CD4-positive, alpha-beta memory T cell (primary cell): Measurements from ENCODE around the gene GPR107. TPM values are rescaled to one million over a fixed set of nuclear protein-coding genes. Genes with fewer than 3 reads are reported as not detected.
"Not testable (repeated sequence)": the region's sequence is repeated elsewhere in the genome, so short reads cannot be mapped to it uniquely, and the experiment has no call there.

Experiments used
- CTCF ChIA-PET: fragments of 350-600 bp; sonication (Branson Sonifier 250); formaldehyde crosslinking; loops from one replicate; lab custom pipeline; 2021; ENCODE audit warnings: inconsistent platforms; ENCODE audit not compliant: partially characterized antibody; lab: Charles Lee
- POLR2A ChIA-PET: fragments of 350-600 bp; sonication (Branson Sonifier 250); formaldehyde crosslinking; loops from one replicate; lab custom pipeline; 2021; ENCODE audit not compliant: partially characterized antibody; lab: Charles Lee
- DNase-seq, 5 donors: peaks; one replicate each; pipeline versions ENCODE4 v3.0.0 to v3.0.0-alpha.2; 2020 to 2022; ENCODE audit warnings: mixed read lengths in 1 of 5
- H3K27ac ChIP-seq: one replicate; pipeline ENCODE4 v1.7.0; 2013; ENCODE audit warnings: low read depth, low read length
- H3K27me3 ChIP-seq: 2 replicates; pipeline ENCODE4 v1.7.0; 2013; ENCODE audit warnings: mild to moderate bottlenecking, low read length, moderate library complexity; ENCODE audit not compliant: insufficient read depth
- H3K36me3 ChIP-seq: 2 replicates; pipeline ENCODE4 v1.7.0; 2013; ENCODE audit warnings: mild to moderate bottlenecking, low read length, moderate library complexity; ENCODE audit not compliant: insufficient read depth
- H3K4me1 ChIP-seq: 2 replicates; pipeline ENCODE4 v1.7.0; 2013; ENCODE audit warnings: mild to moderate bottlenecking, low read length, moderate library complexity; ENCODE audit not compliant: insufficient read depth
- H3K4me3 ChIP-seq, 2 donors: one replicate each; pipeline ENCODE4 v1.7.0; 2013; ENCODE audit warnings: low read length in 2 of 2, mild to moderate bottlenecking in 1 of 2
- H3K9me3 ChIP-seq, 2 donors: one replicate each; pipeline ENCODE4 v1.7.0; 2013; ENCODE audit warnings: low read length in 2 of 2, control low read depth in 1 of 2; ENCODE audit not compliant: control insufficient read depth in 1 of 2
- H3K27ac Mint-ChIP-seq, 7 donors: one replicate each; pipeline ENCODE4 v1.8.0; 2020 to 2021; ENCODE audit warnings: mixed read lengths in 7 of 7, mild to moderate bottlenecking in 6 of 7, inconsistent platforms in 3 of 7, moderate library complexity in 3 of 7
- H3K27me3 Mint-ChIP-seq, 2 donors: one replicate each; pipeline ENCODE4 v1.8.0; 2020 to 2021; ENCODE audit warnings: mixed read lengths in 2 of 2
- H3K36me3 Mint-ChIP-seq, 2 donors: one replicate each; pipeline ENCODE4 v1.8.0; 2020 to 2021; ENCODE audit warnings: mixed read lengths in 2 of 2, inconsistent platforms in 1 of 2, mild to moderate bottlenecking in 1 of 2
- H3K4me1 Mint-ChIP-seq, 4 donors: one replicate each; pipeline ENCODE4 v1.8.0; 2020 to 2021; ENCODE audit warnings: mixed read lengths in 4 of 4, mild to moderate bottlenecking in 1 of 4
- H3K4me3 Mint-ChIP-seq, 8 donors: one replicate each; pipeline ENCODE4 v1.8.0; 2020 to 2021; ENCODE audit warnings: mixed read lengths in 8 of 8, mild to moderate bottlenecking in 7 of 8, moderate library complexity in 6 of 8, inconsistent platforms in 3 of 8
- H3K9me3 Mint-ChIP-seq, 8 donors: one replicate each; pipeline ENCODE4 v1.8.0; 2020 to 2021; ENCODE audit warnings: mixed read lengths in 8 of 8, mild to moderate bottlenecking in 5 of 8, inconsistent platforms in 3 of 8, moderate library complexity in 1 of 8
- intact Hi-C: fragments of 100-400 bp; cut with micrococcal nuclease; formaldehyde crosslinking; loops from one replicate; pipeline ENCODE4 v1.15.1; 2023
- polyA plus RNA-seq, 2 donors: library from polyadenylated mRNA; unstranded; fragments of 300-500 nt; fragmentation: Illumina TruSeq; gene quantifications; one replicate each; pipeline ENCODE4 v1.2.3, GENCODE V29; 2021
- total RNA-seq, 2 experiments: library from RNA; stranded (reverse); gene quantifications; one replicate each; pipeline ENCODE4 v1.2.3, GENCODE V29; 2021

GPR107 gene
- 10 to 100 TPM; 23.8 to 24.4 TPM for total RNA-seq
- polyA plus RNA-seq, result 1 to 10 TPM; 2.2 to 3.3 TPM

DNA sequence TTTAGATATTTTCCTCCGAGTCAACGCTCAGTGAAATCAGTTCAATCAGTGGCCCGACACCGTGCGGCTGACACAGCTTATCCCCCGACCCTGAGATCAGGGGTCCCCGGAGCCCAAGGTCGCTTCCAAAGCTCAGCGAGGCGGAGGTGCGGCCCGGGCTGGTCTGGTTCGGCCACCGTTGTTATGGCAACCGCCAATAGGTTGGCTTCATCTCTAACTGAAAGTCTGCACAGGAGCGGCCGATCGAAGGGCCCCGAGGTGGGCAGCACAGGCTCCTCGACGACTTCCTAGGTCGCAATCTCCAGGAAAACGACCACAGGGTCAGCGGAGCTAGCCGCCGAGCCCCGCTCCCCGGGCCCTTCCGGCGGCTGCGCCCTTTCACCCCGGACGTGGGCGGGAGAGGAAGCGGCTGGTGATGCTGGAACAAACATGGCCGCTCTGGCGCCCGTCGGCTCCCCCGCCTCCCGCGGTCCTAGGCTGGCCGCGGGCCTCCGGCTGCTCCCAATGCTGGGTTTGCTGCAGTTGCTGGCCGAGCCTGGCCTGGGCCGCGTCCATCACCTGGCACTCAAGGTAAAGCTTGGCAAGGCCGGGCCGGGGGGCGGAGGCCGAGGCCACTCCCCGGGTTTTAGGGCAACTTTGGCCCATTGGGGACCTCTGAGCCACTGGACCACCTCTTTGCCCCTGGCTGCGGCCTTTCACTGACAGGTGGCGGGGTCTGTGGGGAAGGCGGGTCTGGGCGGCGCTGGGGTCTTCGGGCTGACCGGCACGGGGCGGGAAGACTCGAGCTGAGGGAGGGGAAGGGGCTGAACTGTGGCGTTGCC is at the start of gene GPR107:
Gene GPR107, plus strand, starts transcription at position 403 of the 821 bp plus-strand sequence. Its CDS starts 27 bp downstream, at position 430.
- intact Hi-C loops, result loop anchor here (1.0 to 2.0 kb wide), 3 partner anchors 10 to 219 kb away; partner anchors contain the start of genes C9orf78, FNBP1 and USP20
- peaks cover 18 to 38% (median 28%) of the 10 kb centered on the region in 4 donors for H3K4me1 Mint-ChIP-seq

DNA sequence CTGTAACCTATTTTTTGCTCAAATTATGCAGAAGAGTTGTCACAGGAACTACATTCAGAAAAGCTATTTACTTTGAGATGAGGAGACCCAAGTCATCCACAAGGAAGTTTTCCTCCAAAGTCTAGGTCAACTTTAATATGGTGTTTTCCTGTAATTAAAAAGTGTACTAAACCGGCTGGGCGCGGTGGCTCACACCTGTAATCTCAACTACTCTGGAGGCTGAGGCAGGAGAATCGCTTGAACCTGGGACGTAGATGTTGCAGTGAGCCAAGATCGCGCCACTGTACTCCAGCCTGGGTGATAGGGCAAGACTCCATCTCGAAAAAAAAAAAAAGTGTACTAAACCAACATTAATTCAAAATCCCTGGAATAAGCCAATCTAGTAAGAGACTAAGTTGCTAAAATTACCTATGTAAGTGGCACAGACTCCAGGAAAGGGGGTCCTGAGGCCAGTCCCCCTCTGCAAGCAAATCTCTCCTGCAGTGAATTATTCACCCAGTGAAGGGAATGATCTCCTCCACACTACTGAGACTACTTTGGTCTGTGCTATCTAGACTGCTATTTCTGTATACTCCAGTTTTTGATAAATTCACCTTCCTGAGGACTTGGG is 49.7 kb upstream of the GPR107 start:
- Histone ChIP-seq H3K27ac (peak overlapping the region; percentile 13), H3K9me3 (no peaks in the 10 kb centered on the region), H3K4me3 (no peak overlapping the region), H3K36me3 (no peaks in the 10 kb centered on the region), H3K4me1 (peaks cover 91% of the 10 kb centered on the region), H3K27me3 (no peaks in the 10 kb centered on the region)
- peaks cover 8 to 52% of the 10 kb centered on the region in 2 donors for H3K36me3 Mint-ChIP-seq
- peak overlapping the region; percentile 72 to 98 (median 81) for H3K27ac Mint-ChIP-seq
- H3K4me1 Mint-ChIP-seq, result peaks cover 45 to 85% (median 63%) of the 10 kb centered on the region in 4 donors
- no peak for DNase-seq
- peak overlapping the region in 2 of 8 donors; percentile 21 to 49 for H3K4me3 Mint-ChIP-seq
- no peaks in the 10 kb centered on the region for H3K9me3 Mint-ChIP-seq
- POLR2A ChIA-PET, result interaction anchor here (1.4 kb wide), 1 partner anchor 36 kb away, joined by 4 read pairs; no protein-coding TSS in a partner anchor
- H3K27me3 Mint-ChIP-seq, result no peaks in the 10 kb centered on the region
- CTCF ChIA-PET, result interaction anchor here (1.0 to 1.4 kb wide), 4 partner anchors 11 to 71 kb away, joined by 3 to 5 read pairs (median 4); no protein-coding TSS in a partner anchor
- intact Hi-C loops, result no loop called here

More for the DNA sequence above, at the start of gene GPR107:
- Mint-ChIP-seq H3K27ac (peak within 1 kb of the TSS; percentile 91 to 97 (median 95)), H3K9me3 (no peaks in the 10 kb centered on the region), H3K27me3 (no peaks in the 10 kb centered on the region), H3K36me3 (peaks cover 5 to 10% of the 10 kb centered on the region in 2 donors), H3K4me3 (peak within 1 kb of the TSS; percentile 90 to 95 (median 95))
- H3K4me1 ChIP-seq, result peaks cover 29% of the 10 kb centered on the region
- H3K9me3 ChIP-seq, result no peaks in the 10 kb centered on the region
- POLR2A ChIA-PET, result interaction anchor here (0.6 to 5.4 kb wide), 22 partner anchors 9 to 251 kb away, joined by 3 to 66 read pairs (median 4); partner anchors contain the start of gene FNBP1
- H3K27me3 ChIP-seq, result no peaks in the 10 kb centered on the region
- DNase-seq, result peak; percentile 71 to 80 (median 79)
- H3K4me3 ChIP-seq, result peak within 1 kb of the TSS; percentile 67 to 98
- H3K27ac ChIP-seq, result peak within 1 kb of the TSS; percentile 95
- CTCF ChIA-PET, result interaction anchor here (0.6 to 2.1 kb wide), 12 partner anchors 9 to 219 kb away, joined by 3 to 10 read pairs (median 4); partner anchors contain the start of genes C9orf78 and USP20
- H3K36me3 ChIP-seq, result no peaks in the 10 kb centered on the region

- not testable (repeated sequence) for H3K27me3 Mint-ChIP-seq, H3K36me3 ChIP-seq, H3K4me3 ChIP-seq, DNase-seq, H3K9me3 ChIP-seq, H3K9me3 Mint-ChIP-seq, H3K27me3 ChIP-seq
- intact Hi-C loops, result loop anchor here (1.0 to 5.0 kb wide), 3 partner anchors 8 to 35 kb away; partner anchors contain the start of gene FNBP1
- Mint-ChIP-seq H3K4me1 (peaks cover 48 to 86% (median 65%) of the 10 kb centered on the region in 4 donors), H3K4me3 (peak overlapping the region; percentile 57 to 89 (median 80)), H3K27ac (peak overlapping the region; percentile 93 to 100 (median 98)), H3K36me3 (peaks cover 18 to 49% of the 10 kb centered on the region in 2 donors)
- POLR2A ChIA-PET, result interaction anchor here (0.9 to 5.9 kb wide), 5 partner anchors 22 to 118 kb away, joined by 3 to 58 read pairs (median 4); partner anchors contain the start of gene FNBP1
- Histone ChIP-seq H3K4me1 (peaks cover 90% of the 10 kb centered on the region), H3K27ac (peak overlapping the region; percentile 88)
- CTCF ChIA-PET, result interaction anchor here (0.6 to 1.3 kb wide), 4 partner anchors 16 to 51 kb away, joined by 3 to 4 read pairs (median 3); no protein-coding TSS in a partner anchor
Measured at GRCh38 chr9:130006952-130007351, 46.8 kb upstream of the GPR107 start.

GRCh38 chr9:130008538-130008937 is 45.2 kb upstream of the GPR107 start:
- Histone ChIP-seq H3K27ac (peak overlapping the region; percentile 88), H3K4me3 (no peak overlapping the region), H3K4me1 (peaks cover 91% of the 10 kb centered on the region), H3K36me3 (no peaks in the 10 kb centered on the region), H3K27me3 (no peaks in the 10 kb centered on the region), H3K9me3 (no peaks in the 10 kb centered on the region)
- Mint-ChIP-seq H3K27me3 (no peaks in the 10 kb centered on the region), H3K27ac (peak overlapping the region; percentile 93 to 100 (median 98)), H3K4me3 (peak overlapping the region; percentile 41 to 89 (median 64)), H3K9me3 (peaks cover 0 to 2% (median 0%) of the 10 kb centered on the region in 8 donors), H3K4me1 (peaks cover 49 to 86% (median 66%) of the 10 kb centered on the region in 4 donors), H3K36me3 (peaks cover 13 to 41% of the 10 kb centered on the region in 2 donors)
- ChIA-PET CTCF (interaction anchor here (0.7 to 1.3 kb wide), 6 partner anchors 9 to 228 kb away, joined by 3 to 8 read pairs (median 3); no protein-coding TSS in a partner anchor), POLR2A (interaction anchor here (0.6 to 5.9 kb wide), 13 partner anchors 8 to 155 kb away, joined by 3 to 58 read pairs (median 4); partner anchors contain the start of gene FNBP1)
- intact Hi-C loops, result loop anchor here (5.0 kb wide), 1 partner anchor 34 kb away; the partner anchor contains the start of gene FNBP1
- no peak for DNase-seq

DNA sequence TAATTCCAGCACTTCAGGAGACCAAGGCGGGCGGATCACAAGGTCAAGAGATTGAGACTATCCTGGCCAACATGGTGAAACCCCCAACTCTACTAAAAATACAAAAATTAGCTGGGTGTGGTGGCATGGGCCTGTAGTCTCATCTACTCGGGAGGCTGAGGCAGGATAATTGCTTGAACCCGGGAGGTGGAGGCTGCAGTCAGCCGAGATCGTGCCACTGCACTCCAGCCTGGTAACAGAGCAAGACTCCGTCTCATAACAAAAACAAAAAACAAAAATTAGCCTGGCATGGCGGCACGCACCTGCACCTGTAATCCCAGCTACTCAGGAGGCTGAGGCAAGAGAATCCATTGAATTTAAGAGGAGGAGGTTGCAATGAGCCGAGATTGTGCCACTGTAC is 44.2 kb upstream of the GPR107 start:
- ChIA-PET CTCF (interaction anchor here (1.5 to 1.8 kb wide), 2 partner anchors 10 to 123 kb away, joined by 5 to 6 read pairs; no protein-coding TSS in a partner anchor), POLR2A (interaction anchor here (0.6 to 5.9 kb wide), 7 partner anchors 9 to 1050 kb away, joined by 3 to 58 read pairs (median 6); partner anchors contain the start of gene FNBP1)
- H3K27ac Mint-ChIP-seq, result peak overlapping the region; percentile 93 to 100 (median 98)
- Histone ChIP-seq H3K4me1 (peaks cover 91% of the 10 kb centered on the region), H3K27ac (peak overlapping the region; percentile 88)
- H3K4me3 ChIP-seq, DNase-seq, H3K36me3 ChIP-seq, H3K9me3 ChIP-seq, H3K27me3 Mint-ChIP-seq, H3K9me3 Mint-ChIP-seq, H3K27me3 ChIP-seq: not testable (repeated sequence)
- H3K4me3 Mint-ChIP-seq, result peak overlapping the region in 6 of 8 donors; percentile 2 to 85 (median 68)
- peaks cover 13 to 39% of the 10 kb centered on the region in 2 donors for H3K36me3 Mint-ChIP-seq
- H3K4me1 Mint-ChIP-seq, result peaks cover 48 to 84% (median 67%) of the 10 kb centered on the region in 4 donors
- intact Hi-C loops, result loop anchor here (5.0 kb wide), 1 partner anchor 33 kb away; the partner anchor contains the start of gene FNBP1
